Brain microvascular endothelial cell (primary cell): ENCODE results near the gene SLX9.
A peak's percentile ranks its signal among the peaks of the same experiment; 100 is the strongest.

ENCODE experiments used
- DNase-seq: peaks from one replicate; pipeline ENCODE4 v3.0.0-alpha.2; 2020
- H3K27ac ChIP-seq: fragments of 250-450 bp; sonication (Bioruptor Pico); 2 replicates; pipeline ENCODE4 v1.5.1; 2020; ENCODE audit warnings: mild to moderate bottlenecking, moderate library complexity
- H3K27me3 ChIP-seq: fragments of 250-450 bp; sonication (Bioruptor Pico); replicated peaks from 2 replicates; pipeline ENCODE4 v1.5.1; 2020; ENCODE audit warnings: mild to moderate bottlenecking
- H3K36me3 ChIP-seq: fragments of 250-450 bp; sonication (Bioruptor Pico); replicated peaks from 2 replicates; pipeline ENCODE4 v1.5.1; 2020; ENCODE audit warnings: mild to moderate bottlenecking
- H3K4me3 ChIP-seq: 2 replicates; pipeline ENCODE4 v1.5.1; 2011; ENCODE audit warnings: low read depth, mild to moderate bottlenecking, control low read depth, low read length, moderate library complexity
- CTCF ChIP-seq: IDR thresholded peaks from 2 replicates; pipeline ENCODE4 v1.5.1; 2011; ENCODE audit warnings: low read depth, mild to moderate bottlenecking, moderate library complexity, low read length, control low read depth, inconsistent platforms; ENCODE audit errors: missing control alignments
- in situ Hi-C: cut with HindIII; loops from 2 replicates; pipeline ENCODE4 v1.10.0; 2017; ENCODE audit warnings: low sequenced_read_pairs, low pct_ligation_motif_present

Gene SLX9

GRCh38 chr21:44952116-44952928, 12.5 kb downstream of the SLX9 start:
- no peak for DNase-seq
- H3K4me3 ChIP-seq, result no peak overlapping the region
- no peak for TF ChIP-seq CTCF
- H3K27ac ChIP-seq, result no peak overlapping the region
- in situ Hi-C loops, result no loop called here
- H3K27me3 ChIP-seq, result no peaks in the 10 kb centered on the region
- peaks cover 13% of the 10 kb centered on the region for H3K36me3 ChIP-seq

- in situ Hi-C loops, result no loop called here
- Histone ChIP-seq H3K27me3 (no peaks in the 10 kb centered on the region), H3K27ac (no peak overlapping the region), H3K4me3 (no peak overlapping the region), H3K36me3 (peaks cover 13% of the 10 kb centered on the region)
- DNase-seq, result no peak
- no peak for TF ChIP-seq CTCF
Observed at GRCh38 chr21:44952929-44953627, 13.2 kb downstream of the SLX9 start.

- no peak overlapping the region for H3K4me3 ChIP-seq
- no peaks in the 10 kb centered on the region for H3K27me3 ChIP-seq
- TF ChIP-seq CTCF, result no peak
- in situ Hi-C loops, result no loop called here
- H3K36me3 ChIP-seq, result peaks cover 16% of the 10 kb centered on the region
- DNase-seq, result no peak
- H3K27ac ChIP-seq, result no peak overlapping the region
Observed at GRCh38 chr21:44953628-44954021, 13.8 kb downstream of the SLX9 start.

GRCh38 chr21:44954281-44954771, 14.5 kb downstream of the SLX9 start:
- Histone ChIP-seq H3K27ac (no peak overlapping the region), H3K4me3 (no peak overlapping the region), H3K27me3 (no peaks in the 10 kb centered on the region), H3K36me3 (peaks cover 16% of the 10 kb centered on the region)
- in situ Hi-C loops, result no loop called here
- no peak for TF ChIP-seq CTCF
- no peak for DNase-seq

GRCh38 chr21:44955141-44955797, 15.4 kb downstream of the SLX9 start:
- no peak for TF ChIP-seq CTCF
- DNase-seq, result peak; percentile 63
- Histone ChIP-seq H3K4me3 (no peak overlapping the region), H3K36me3 (peaks cover 15% of the 10 kb centered on the region), H3K27ac (no peak overlapping the region), H3K27me3 (no peaks in the 10 kb centered on the region)
- in situ Hi-C loops, result no loop called here
